ENCODE results near the gene ST6GALNAC4. TPM values are rescaled to one million over a fixed set of nuclear protein-coding genes. Genes with fewer than 3 reads are reported as not detected.
A peak's percentile ranks its signal among the peaks of the same experiment; 100 is the strongest.

The ST6GALNAC4 gene
- total and polyA plus RNA-seq, 9 of the 15 experiments (the other 6 are each of a cell fraction or from before 2014, with no cell fraction given), result 2.6 to 43.1 (median 15.4) TPM

GRCh38 chr9:127943731-127944144 lies 26.9 kb upstream of the ST6GALNAC4 start (continued):
- TF ChIP-seq STAG1 (CRISPR knock-in tag; IDR thresholded peaks at IDR 0.05; ENCODE audit: borderline replicate concordance) (peak; percentile 72; the same call in 1 of the 2 replicates), THAP7 (CRISPR knock-in tag; IDR thresholded peaks at IDR 0.05) (no peak), ZNF740 (CRISPR knock-in tag; IDR thresholded peaks at IDR 0.05) (no peak; the same call in 1 of the 2 replicates), ZNF740 (tag; IDR thresholded peaks at IDR 0.05) (no peak), PCBP1 (IDR thresholded peaks at IDR 0.05; ENCODE audit: low read depth, low read length, poor library complexity, severe bottlenecking) (no peak), GMEB1 (CRISPR knock-in tag; IDR thresholded peaks at IDR 0.05) (no peak), ZFX (CRISPR knock-in tag; IDR thresholded peaks at IDR 0.05) (0 out of 2 replicates have a peak, but pooled peaks have one; percentile 12), CEBPZ (IDR thresholded peaks at IDR 0.05; ENCODE audit: borderline replicate concordance, low read depth, low read length) (no peak), MYNN (IDR thresholded peaks at IDR 0.05) (no peak), MYNN (CRISPR knock-in tag; IDR thresholded peaks at IDR 0.05) (no peak), ZNF318 (IDR thresholded peaks at IDR 0.05; ENCODE audit: borderline replicate concordance in 1 of 2, low read depth in 1 of 2) (no peak), ZNF146 (CRISPR knock-in tag; IDR thresholded peaks at IDR 0.05; ENCODE audit: unreplicated experiment) (no peak), ZSCAN29 (IDR thresholded peaks at IDR 0.05) (no peak)
